Heart right ventricle (tissue), 16 donors: ENCODE measurements around the gene FAM8A1. TPM values are rescaled to one million over a fixed set of nuclear protein-coding genes. Genes with fewer than 3 reads are reported as not detected.

ENCODE experiments used
- ATAC-seq, 8 donors: fragments of 200-7000 bp; cut with Tn5 transposase; one replicate each; pipeline ENCODE4 v1.9.1; 2020; ENCODE audit warnings: mild to moderate bottlenecking in 8 of 8, moderate library complexity in 8 of 8, moderate number of reproducible peaks in 1 of 8
- DNase-seq, 2 donors: peaks; one replicate each; pipeline ENCODE4 v3.0.0-alpha.2; 2020
- H3K27ac ChIP-seq, 10 donors: fragments of 200-600 bp; sonication (generic) in 2 of 10; one replicate each; pipeline versions ENCODE4 v1.5.0 to v1.8.0; 2020 to 2022; ENCODE audit warnings: mild to moderate bottlenecking in 3 of 10
- H3K27me3 ChIP-seq, 7 donors: fragments of 200-600 bp; one replicate each; pipeline ENCODE4 v1.8.0; 2021 to 2022; ENCODE audit warnings: mild to moderate bottlenecking in 2 of 7
- H3K36me3 ChIP-seq, 9 donors: fragments of 200-600 bp; sonication (generic) in 1 of 9; one replicate each; pipeline versions ENCODE4 v1.5.0 to v1.8.0; 2020 to 2022; ENCODE audit warnings: mild to moderate bottlenecking in 2 of 9
- H3K4me1 ChIP-seq, 9 donors: fragments of 200-600 bp; sonication (generic) in 1 of 9; one replicate each; pipeline versions ENCODE4 v1.5.0 to v1.8.0; 2020 to 2022; ENCODE audit warnings: mild to moderate bottlenecking in 4 of 9
- H3K4me3 ChIP-seq, 10 donors: fragments of 200-600 bp; sonication (generic) in 2 of 10; one replicate each; pipeline versions ENCODE4 v1.5.0 to v1.8.0; 2020 to 2022; ENCODE audit warnings: mild to moderate bottlenecking in 7 of 10, moderate library complexity in 2 of 10
- H3K9me3 ChIP-seq, 11 donors: fragments of 200-600 bp in 10 of 11; sonication (generic) in 2 of 11; one replicate each; pipeline versions ENCODE4 v1.5.0 to v1.8.0; 2013 to 2022; ENCODE audit warnings: mild to moderate bottlenecking in 2 of 11, control low read depth in 1 of 11, moderate library complexity in 1 of 11
- CTCF ChIP-seq, 9 donors: fragments of 200-600 bp; sonication (generic) in 2 of 9; IDR thresholded peaks; one replicate each; pipeline versions ENCODE4 v1.5.0 to v1.8.0; 2021 to 2022; ENCODE audit warnings: antibody characterized with exemption in 9 of 9, mild to moderate bottlenecking in 5 of 9, moderate library complexity in 1 of 9
- WGBS, 2 donors: extraction: QIAGEN DNeasy Blood & Tissue Kit; methylation state at CpG; one replicate each; pipeline ENCODE4 v1.1.7; 2013; ENCODE audit warnings: inconsistent platforms in 1 of 2; 5-methylcytosine and 5-hydroxymethylcytosine counted together
- intact Hi-C, 10 donors: fragments of 100-400 bp; cut with DNase I; formaldehyde crosslinking; loops; one replicate each; pipeline versions ENCODE4 v1.11.1 to v1.14.2; 2022
- polyA plus RNA-seq, 2 donors: library from polyadenylated mRNA; stranded (reverse); fragments of 200-250 nt; gene quantifications; one replicate each; pipeline ENCODE4 v1.2.3, GENCODE V29; 2013
- total RNA-seq, 10 donors: library from RNA; stranded (reverse); fragmentation: NEBNext Ultra II Directional in 3 of 10; extraction: Animal tissue kit (Norgen Biotek cat#: 25700) in 3 of 10; gene quantifications; one replicate each; pipeline versions ENCODE4 v1.2.1 to v1.2.4, GENCODE V29; 2021 to 2023
- donor health status: Arrhythmogenic right ventricular cardiomyopathy.
- donor health status: ischemic (EF 13 %, LVEDD 7.1; RV severe dilation, severe dysfunction).
- donor health status: healthy with polysubstance abuse.
- donor health status: DM: no; HTN: yes; CAD: no.
- donor health status: DM: no; HTN: no; CAD: no.
- donor health status: ischemic (EF 25% LVEDD 6.9; RV normal size, moderate dysfunction).
- donor health status: ischemic (EF 25% LVEDD 5.7; RV mildly dilated, moderate dysfunction).
- donor health status: healthy.
- donor health status: DM: yes; HTN: yes; CAD: no.
- donor health status: Ischemic cardiomyopathy.
- donor health status: ischemic (EF 35%, LVEDD 5.7; RV mildly dilated, moderate dysfunction).
- donor health status: nonischemic (EF 11% LVEDD 7.7; RV severe dilation, severe dysfunction).
- donor health status: DM: yes; HTN: yes; CAD: no.
- donor health status: PGD.
- donor health status: ischemic (EF 29% LVEDD 5.4; RV normal size, mild dysfunction).
- donor health status: nonischemic (EF 23%, LVEDD 6.1; RV moderate dilation, normal function).

The FAM8A1 gene
- total and polyA plus RNA-seq, 12 donors = 10.0 to 23.2 (median 16.0) TPM

GRCh38 chr6:17640477-17640917 is 40.4 kb downstream of the FAM8A1 start:
- Histone ChIP-seq H3K36me3 (peaks cover 0 to 100% (median 40%) of the 10 kb centered on the region in 9 donors), H3K4me3 (no peak overlapping the region), H3K27ac (no peak overlapping the region), H3K4me1 (peaks cover 0 to 16% (median 6%) of the 10 kb centered on the region in 9 donors), H3K9me3 (no peaks in the 10 kb centered on the region), H3K27me3 (no peaks in the 10 kb centered on the region)
- 95 to 97% methylated on average over 3 of the region's 3 CpGs for WGBS, 2 donors
- intact Hi-C loops = no loop called here
- no peak for ATAC-seq
- TF ChIP-seq CTCF (IDR thresholded peaks at IDR 0.05) = no peak
- DNase-seq = no peak

GRCh38 chr6:17648745-17649144 is 48.6 kb downstream of the FAM8A1 start:
- intact Hi-C loops = no loop called here
- Histone ChIP-seq H3K27me3 (no peaks in the 10 kb centered on the region), H3K4me1 (peaks cover 0 to 7% (median 0%) of the 10 kb centered on the region in 9 donors), H3K4me3 (no peak overlapping the region), H3K9me3 (no peaks in the 10 kb centered on the region), H3K36me3 (peaks cover 0 to 100% (median 38%) of the 10 kb centered on the region in 9 donors), H3K27ac (no peak overlapping the region)
- TF ChIP-seq CTCF (IDR thresholded peaks at IDR 0.05) = no peak
- ATAC-seq = no peak
- WGBS, 2 donors = 97% methylated on average over 3 of the region's 3 CpGs
- DNase-seq = no peak

GRCh38 chr6:17650656-17651309 is 50.7 kb downstream of the FAM8A1 start:
- Histone ChIP-seq H3K4me1 (peaks cover 0 to 7% (median 0%) of the 10 kb centered on the region in 9 donors), H3K4me3 (no peak overlapping the region), H3K9me3 (no peaks in the 10 kb centered on the region), H3K27me3 (no peaks in the 10 kb centered on the region), H3K36me3 (peaks cover 0 to 100% (median 25%) of the 10 kb centered on the region in 9 donors), H3K27ac (no peak overlapping the region)
- no peak for ATAC-seq
- no peak for TF ChIP-seq CTCF (IDR thresholded peaks at IDR 0.05)
- DNase-seq = no peak
- 95 to 98% methylated on average over 3 of the region's 3 CpGs for WGBS, 2 donors
- intact Hi-C loops = no loop called here

- DNase-seq (no peak), ATAC-seq (no peak)
- Histone ChIP-seq H3K27ac (no peak overlapping the region), H3K36me3 (peaks cover 0 to 98% (median 15%) of the 10 kb centered on the region in 9 donors), H3K9me3 (no peaks in the 10 kb centered on the region), H3K4me1 (peaks cover 0 to 24% (median 6%) of the 10 kb centered on the region in 9 donors), H3K27me3 (no peaks in the 10 kb centered on the region), H3K4me3 (no peak overlapping the region)
- intact Hi-C loops = no loop called here
- no peak for TF ChIP-seq CTCF (IDR thresholded peaks at IDR 0.05)
- 78 to 80% methylated on average over 5 of the region's 5 CpGs for WGBS, 2 donors
Measured at GRCh38 chr6:17653198-17653882, 53.2 kb downstream of the FAM8A1 start.
